ENCODE measurements around the gene MPND. TPM values are rescaled to one million over a fixed set of nuclear protein-coding genes. Genes with fewer than 3 reads are reported as not detected.

MPND gene
- total RNA-seq, 1 experiment from 2014 or later = 37.0 TPM

DNA sequence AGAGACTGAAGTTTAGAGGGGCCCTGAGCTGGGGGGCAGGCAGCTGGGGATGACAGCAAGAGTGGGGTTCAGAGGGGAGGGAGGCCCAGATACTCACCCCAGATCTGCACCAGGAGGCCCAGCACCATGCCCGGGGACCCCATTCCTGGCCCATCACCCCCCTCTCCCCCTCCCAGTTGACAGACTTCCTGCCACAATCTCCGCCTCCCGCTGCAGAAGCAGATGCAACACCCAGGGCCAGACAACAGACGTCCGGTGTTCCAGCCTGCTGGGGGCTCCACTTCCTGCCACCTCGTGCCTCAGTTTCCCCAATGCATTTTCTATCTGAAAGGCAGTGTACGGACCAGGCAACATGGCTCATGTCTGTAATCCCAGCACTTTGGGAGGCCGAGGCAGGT lies 41.1 kb upstream of the MPND start, which contains the start of gene TMIGD2:
Gene TMIGD2, minus strand, starts transcription at position 147 of the 398 bp plus-strand sequence. Its CDS starts 4 bp downstream, at position 143.
- H3K79me2 ChIP-seq (ENCODE audit: insufficient read depth, low read length) = no peaks in the 10 kb centered on the region
- peak within 1 kb of the TSS; percentile 3 for H2AFZ ChIP-seq (ENCODE audit: low read length)
- H3K9me3 Mint-ChIP-seq = no peaks in the 10 kb centered on the region; a peak in 2 of 5 replicates
- peaks cover 13% of the 10 kb centered on the region for H3K27me3 Mint-ChIP-seq (ENCODE audit: low read depth)
- no peak within 1 kb of the TSS for H2BK120ac ChIP-seq (ENCODE audit: low read depth, low read length, poor library complexity, severe bottlenecking)
- peaks cover 10 to 17% (median 10%) of the 10 kb centered on the region in 3 experiments; a peak in 6 of 7 replicates for H3K36me3 Mint-ChIP-seq (ENCODE audit: insufficient read depth in 1 of 3, low read depth in 3 of 3)
- no peak within 1 kb of the TSS for H4K91ac ChIP-seq (ENCODE audit: insufficient read length, low read depth, low read length)
- H2BK20ac ChIP-seq (ENCODE audit: low read depth, low read length, poor library complexity, severe bottlenecking) = no peak within 1 kb of the TSS
- no peak within 1 kb of the TSS for H3K18ac ChIP-seq (ENCODE audit: insufficient read length, low read depth, low read length)
- TF ChIP-seq, protein P1, sequence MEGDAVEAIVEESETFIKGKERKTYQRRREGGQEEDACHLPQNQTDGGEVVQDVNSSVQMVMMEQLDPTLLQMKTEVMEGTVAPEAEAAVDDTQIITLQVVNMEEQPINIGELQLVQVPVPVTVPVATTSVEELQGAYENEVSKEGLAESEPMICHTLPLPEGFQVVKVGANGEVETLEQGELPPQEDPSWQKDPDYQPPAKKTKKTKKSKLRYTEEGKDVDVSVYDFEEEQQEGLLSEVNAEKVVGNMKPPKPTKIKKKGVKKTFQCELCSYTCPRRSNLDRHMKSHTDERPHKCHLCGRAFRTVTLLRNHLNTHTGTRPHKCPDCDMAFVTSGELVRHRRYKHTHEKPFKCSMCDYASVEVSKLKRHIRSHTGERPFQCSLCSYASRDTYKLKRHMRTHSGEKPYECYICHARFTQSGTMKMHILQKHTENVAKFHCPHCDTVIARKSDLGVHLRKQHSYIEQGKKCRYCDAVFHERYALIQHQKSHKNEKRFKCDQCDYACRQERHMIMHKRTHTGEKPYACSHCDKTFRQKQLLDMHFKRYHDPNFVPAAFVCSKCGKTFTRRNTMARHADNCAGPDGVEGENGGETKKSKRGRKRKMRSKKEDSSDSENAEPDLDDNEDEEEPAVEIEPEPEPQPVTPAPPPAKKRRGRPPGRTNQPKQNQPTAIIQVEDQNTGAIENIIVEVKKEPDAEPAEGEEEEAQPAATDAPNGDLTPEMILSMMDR (conservative IDR thresholded peaks at IDR 0.05) = no peak
- no peak within 1 kb of the TSS for H3K27ac ChIP-seq (ENCODE audit: insufficient read length, low read depth, low read length)
- no peak within 1 kb of the TSS for H3K4ac ChIP-seq (ENCODE audit: low read depth, low read length)
- H3K27me3 ChIP-seq (ENCODE audit: insufficient read depth, low read length) = no peaks in the 10 kb centered on the region
- H3K4me3 Mint-ChIP-seq = peak within 1 kb of the TSS in 1 of 2 experiments; percentile 16; a peak in 1 of 5 replicates
- no peak within 1 kb of the TSS for H3K56ac ChIP-seq (ENCODE audit: insufficient read length, low read depth, low read length)
- H3K14ac ChIP-seq (ENCODE audit: insufficient read depth, low read length) = no peak within 1 kb of the TSS
- no peak for DNase-seq
- H3K4me1 Mint-ChIP-seq = peaks cover 10 to 20% of the 10 kb centered on the region in 2 experiments
- no peak within 1 kb of the TSS for H3K4me2 ChIP-seq (ENCODE audit: insufficient read depth, insufficient read length, low read length)
- WGBS (ENCODE audit: extremely low coverage, insufficient read length, low lambda C conversion rate) = no CpG with 5 or more reads among the region's 8 CpGs
- H3K9me3 ChIP-seq (ENCODE audit: control insufficient read depth, low read depth, low read length) = no peaks in the 10 kb centered on the region
- H4K8ac ChIP-seq (replicated peaks; ENCODE audit: insufficient read length, low read depth, low read length) = no peak within 1 kb of the TSS
- H3K23me2 ChIP-seq (ENCODE audit: insufficient read length, low read depth, low read length, poor library complexity, severe bottlenecking) = no peaks in the 10 kb centered on the region
- H2BK12ac ChIP-seq (ENCODE audit: insufficient read length, low read depth, low read length) = no peak within 1 kb of the TSS
- no peak within 1 kb of the TSS for H2BK15ac ChIP-seq (ENCODE audit: low read depth, low read length)
- H4K5ac ChIP-seq (ENCODE audit: insufficient read length, low read depth, low read length) = no peak within 1 kb of the TSS
- H3T11ph ChIP-seq (ENCODE audit: low read length) = no peak within 1 kb of the TSS
- no peaks in the 10 kb centered on the region for H3K79me1 ChIP-seq (ENCODE audit: insufficient read depth, low read depth, low read length, poor library complexity, severe bottlenecking)
- H3K23ac ChIP-seq (ENCODE audit: insufficient read length, low read depth, low read length) = no peak within 1 kb of the TSS
- H2AK5ac ChIP-seq (ENCODE audit: insufficient read length, low read length) = no peak within 1 kb of the TSS
- peak within 1 kb of the TSS in 2 of 3 experiments; percentile 65 to 72; a peak in 3 of 7 replicates for H3K27ac Mint-ChIP-seq
- no peaks in the 10 kb centered on the region for H3K4me1 ChIP-seq (ENCODE audit: insufficient read depth, low read length)
- H2BK5ac ChIP-seq (ENCODE audit: insufficient read length, low read length) = no peak within 1 kb of the TSS
- H3K9ac ChIP-seq (ENCODE audit: extremely low read depth, insufficient read length, low read length) = no peak within 1 kb of the TSS
- no peaks in the 10 kb centered on the region for H4K20me1 ChIP-seq (ENCODE audit: control insufficient read depth, insufficient read depth, insufficient read length)

All from H9 (cell line).